GM13977 (cell line): Measurements from ENCODE around the gene PIM3.

ENCODE experiments used
- DNase-seq: peaks from one replicate; pipeline ENCODE4 v3.0.0; 2012; ENCODE audit warnings: low spot score
- in situ Hi-C: fragments of 300-500 bp; cut with MboI; formaldehyde crosslinking; loops from one replicate; pipeline ENCODE4 v1.12.0; 2022; ENCODE audit warnings: low sequenced_read_pairs, low pct_unique_long_range_greater_than_20kb, mixed read lengths, inconsistent platforms; ENCODE audit not compliant: unreplicated experiment
- TF ChIP-seq, protein P1 (sequence below): IDR thresholded peaks from 2 replicates; pipeline ENCODE4 v1.5.1; 2012; ENCODE audit warnings: mild to moderate bottlenecking, control low read depth; ENCODE audit not compliant: insufficient read depth; ENCODE audit errors: extremely low read depth, missing control alignments

The PIM3 gene

DNA sequence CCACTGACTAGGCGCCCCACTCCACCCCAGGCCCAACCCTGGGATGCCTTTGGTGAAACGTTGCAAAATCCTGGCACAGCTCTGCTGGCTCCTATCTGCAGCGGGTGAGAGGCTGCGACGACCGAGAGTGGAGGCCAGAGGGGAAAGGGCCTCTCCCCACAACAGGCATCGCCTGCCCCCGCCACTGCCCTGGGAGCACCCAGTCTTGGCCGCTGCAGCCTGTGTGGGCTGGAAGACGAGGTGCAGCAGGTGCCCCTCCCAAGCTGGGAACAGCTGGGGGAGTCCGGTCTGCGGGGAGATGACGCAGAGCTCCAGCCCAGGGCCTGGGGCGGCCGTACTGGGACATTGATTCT, 4.2 kb upstream of the PIM3 start:
- no peak for DNase-seq
- TF ChIP-seq, protein P1, sequence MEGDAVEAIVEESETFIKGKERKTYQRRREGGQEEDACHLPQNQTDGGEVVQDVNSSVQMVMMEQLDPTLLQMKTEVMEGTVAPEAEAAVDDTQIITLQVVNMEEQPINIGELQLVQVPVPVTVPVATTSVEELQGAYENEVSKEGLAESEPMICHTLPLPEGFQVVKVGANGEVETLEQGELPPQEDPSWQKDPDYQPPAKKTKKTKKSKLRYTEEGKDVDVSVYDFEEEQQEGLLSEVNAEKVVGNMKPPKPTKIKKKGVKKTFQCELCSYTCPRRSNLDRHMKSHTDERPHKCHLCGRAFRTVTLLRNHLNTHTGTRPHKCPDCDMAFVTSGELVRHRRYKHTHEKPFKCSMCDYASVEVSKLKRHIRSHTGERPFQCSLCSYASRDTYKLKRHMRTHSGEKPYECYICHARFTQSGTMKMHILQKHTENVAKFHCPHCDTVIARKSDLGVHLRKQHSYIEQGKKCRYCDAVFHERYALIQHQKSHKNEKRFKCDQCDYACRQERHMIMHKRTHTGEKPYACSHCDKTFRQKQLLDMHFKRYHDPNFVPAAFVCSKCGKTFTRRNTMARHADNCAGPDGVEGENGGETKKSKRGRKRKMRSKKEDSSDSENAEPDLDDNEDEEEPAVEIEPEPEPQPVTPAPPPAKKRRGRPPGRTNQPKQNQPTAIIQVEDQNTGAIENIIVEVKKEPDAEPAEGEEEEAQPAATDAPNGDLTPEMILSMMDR = no peak
- in situ Hi-C loops = no loop called here

DNA sequence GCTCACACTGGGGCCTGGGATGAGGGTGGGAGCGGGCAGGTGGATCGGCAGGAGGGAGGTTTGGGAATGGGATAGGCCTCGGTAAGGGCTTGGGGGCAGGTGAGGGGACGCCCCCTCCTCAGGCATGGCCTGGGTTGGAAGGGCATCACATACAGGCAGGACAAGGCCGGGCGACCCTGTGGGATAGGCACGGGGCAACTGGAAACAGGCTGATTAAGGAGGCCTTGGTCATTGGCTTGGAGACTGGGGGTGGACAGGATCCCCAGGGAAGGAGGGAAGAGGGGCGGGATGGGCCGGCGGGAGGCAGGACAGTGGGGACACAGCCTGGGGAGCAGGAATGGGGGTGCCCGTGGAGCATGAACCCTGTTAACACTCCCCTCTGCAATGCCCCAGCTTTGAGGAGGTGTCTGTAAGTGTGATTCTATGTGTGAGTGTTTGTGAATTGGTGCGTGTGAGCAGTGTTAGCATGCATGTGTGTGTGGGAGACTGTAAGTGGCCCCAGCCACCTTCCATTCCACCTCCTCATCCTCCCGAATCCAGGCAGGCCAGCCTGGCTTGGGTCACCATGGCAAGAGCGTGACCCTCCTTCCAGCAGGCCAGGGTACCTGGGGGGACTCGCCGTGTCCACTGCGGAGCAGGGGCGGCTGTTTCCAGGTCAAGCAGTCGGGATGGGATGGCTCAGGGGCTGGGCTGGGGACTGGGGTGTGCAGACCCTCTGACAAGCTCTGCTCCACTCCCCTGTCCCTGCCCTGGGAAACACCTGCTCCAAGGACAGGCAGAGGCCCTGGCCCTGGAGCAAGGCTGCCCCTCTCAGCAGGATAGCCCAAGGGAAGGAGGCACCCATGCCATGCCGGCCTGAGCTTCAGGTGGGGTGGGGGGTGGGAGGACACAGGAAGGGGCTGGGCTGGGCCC, 3.4 kb upstream of the PIM3 start:
- no peak for DNase-seq
- TF ChIP-seq, protein P1 = no peak
- in situ Hi-C loops = no loop called here

DNA sequence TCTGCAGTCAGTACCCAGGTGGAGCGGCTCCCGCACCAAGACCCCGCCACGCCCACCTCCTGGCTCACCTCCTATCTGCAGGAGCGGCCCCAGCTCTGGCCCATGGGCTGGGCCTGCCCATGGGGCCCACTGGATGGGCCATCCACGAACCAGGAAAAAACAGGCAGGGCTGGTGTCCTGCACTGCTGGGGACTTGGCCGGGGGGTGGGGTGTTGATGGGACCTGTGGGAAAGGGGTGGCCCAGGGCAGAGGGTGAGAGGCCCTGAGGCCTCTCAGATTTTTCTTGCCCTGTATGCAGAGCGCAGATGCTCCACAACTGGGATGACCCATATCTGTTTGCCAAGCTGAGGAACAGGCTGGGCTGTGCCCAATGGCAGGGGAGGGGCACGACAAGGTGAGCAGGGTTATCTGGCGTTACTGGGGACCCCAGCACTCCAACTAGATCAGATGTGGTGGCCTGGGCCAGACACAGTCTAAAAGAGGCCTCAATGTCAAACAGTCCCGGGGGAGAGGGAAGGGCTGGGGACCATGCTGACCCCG, 2.7 kb upstream of the PIM3 start:
- TF ChIP-seq, protein P1 = no peak

DNA sequence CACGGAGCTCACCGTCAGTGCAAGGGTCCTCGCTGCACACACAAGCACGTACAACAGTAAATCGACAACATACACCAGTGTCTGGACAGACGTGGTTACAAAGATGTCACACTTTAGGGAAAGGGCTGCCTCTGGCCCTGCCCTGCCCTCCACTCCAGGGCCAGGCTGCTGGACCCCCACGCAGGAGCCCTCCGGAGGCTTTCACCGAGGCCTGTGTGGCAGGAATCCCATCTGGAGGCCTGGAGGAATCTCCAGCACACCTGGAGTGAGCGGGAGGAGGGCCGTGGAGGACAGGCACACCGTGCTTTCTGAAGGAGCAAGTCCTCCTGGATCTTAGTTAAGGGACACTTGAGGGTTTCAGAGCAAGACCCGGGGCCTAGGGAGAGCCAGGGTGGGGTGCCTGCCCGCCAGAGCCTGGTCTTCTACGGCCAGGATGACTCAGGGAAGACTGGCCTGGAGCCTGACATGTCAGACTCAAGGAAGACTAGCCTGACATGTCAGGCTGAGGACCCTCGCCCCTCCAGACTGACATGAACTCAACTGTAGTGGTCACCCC, 2.1 kb upstream of the PIM3 start:
- DNase-seq = no peak
- TF ChIP-seq, protein P1 = no peak
- in situ Hi-C loops = no loop called here

More for the DNA sequence above, 2.7 kb upstream of the PIM3 start:
- DNase-seq = no peak
- in situ Hi-C loops = no loop called here

DNA sequence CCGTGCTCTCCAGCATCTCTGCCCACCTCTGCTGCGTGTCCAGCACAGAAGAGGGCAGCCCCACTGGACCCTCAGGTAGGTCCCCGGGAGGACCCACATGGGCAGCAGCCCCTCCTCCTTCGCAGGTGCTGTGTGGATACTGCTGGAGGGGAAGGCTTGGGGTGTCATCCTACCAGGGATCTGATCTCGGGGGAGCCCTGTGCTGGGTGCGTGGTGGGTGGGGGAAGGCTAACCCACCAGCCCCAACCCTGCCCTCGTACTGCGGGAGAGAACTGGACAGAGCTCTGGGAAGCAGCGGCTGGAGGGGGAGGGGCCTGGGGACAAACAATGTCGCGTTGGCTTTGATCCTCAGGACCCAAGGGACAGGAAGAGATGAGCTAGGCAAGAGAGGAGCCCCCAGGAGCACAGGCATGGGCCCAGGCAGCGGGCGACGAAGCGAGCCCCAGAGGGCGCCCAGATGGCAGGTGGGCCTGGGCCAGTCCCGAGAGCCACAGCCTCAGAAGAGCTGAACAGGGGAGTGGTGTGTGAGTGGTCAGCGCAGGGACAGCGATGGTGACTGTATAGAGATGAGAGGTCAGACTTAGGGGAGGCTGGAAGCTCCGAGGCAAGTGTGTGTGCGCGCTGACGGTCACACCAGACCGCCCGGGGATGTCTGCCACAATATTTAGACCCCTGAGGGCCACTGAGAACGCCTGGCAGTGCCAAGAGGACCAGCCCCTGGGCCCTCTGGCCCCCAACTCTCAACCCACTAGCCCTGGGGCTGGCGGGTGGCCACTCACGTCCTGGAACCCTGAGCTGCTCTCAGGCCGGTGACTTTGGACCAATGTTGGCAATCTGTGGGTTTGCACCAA, 1.4 kb upstream of the PIM3 start:
- in situ Hi-C loops = no loop called here
- TF ChIP-seq, protein P1 = no peak
- DNase-seq = no peak

DNA sequence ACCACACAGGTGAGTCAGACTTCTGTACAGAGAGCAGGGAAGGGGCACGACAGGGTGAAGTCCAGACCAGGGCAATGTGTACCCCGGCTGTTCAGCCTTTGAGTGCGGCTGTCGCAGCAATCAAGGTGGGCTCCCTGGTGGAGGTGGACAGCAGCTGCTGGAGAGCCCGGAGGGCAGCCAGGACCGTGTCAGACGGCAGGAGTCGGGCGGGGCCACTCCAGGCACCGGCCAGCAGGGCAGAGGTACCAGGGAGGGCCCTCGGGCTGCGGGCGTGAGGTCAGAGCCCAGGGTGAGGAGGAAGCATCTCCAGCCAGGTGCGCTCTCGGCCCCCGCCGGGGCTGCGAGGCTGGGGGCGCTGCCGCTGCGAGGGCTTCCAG, 802 bp upstream of the PIM3 start:
- no peak for DNase-seq

More for the DNA sequence above, 802 bp upstream of the PIM3 start:
- TF ChIP-seq, protein P1 = no peak
- in situ Hi-C loops = no loop called here
